GM13977 (cell line): ENCODE data around the gene CEP95.
"Not testable (repeated sequence)": the region's sequence is repeated elsewhere in the genome, so short reads cannot be mapped to it uniquely, and the experiment has no call there.

Source experiments
- DNase-seq: peaks from one replicate; pipeline ENCODE4 v3.0.0; 2012; ENCODE audit warnings: low spot score
- in situ Hi-C: fragments of 300-500 bp; cut with MboI; formaldehyde crosslinking; loops from one replicate; pipeline ENCODE4 v1.12.0; 2022; ENCODE audit warnings: low sequenced_read_pairs, low pct_unique_long_range_greater_than_20kb, mixed read lengths, inconsistent platforms; ENCODE audit not compliant: unreplicated experiment
- TF ChIP-seq, protein P1 (sequence below): IDR thresholded peaks from 2 replicates; pipeline ENCODE4 v1.5.1; 2012; ENCODE audit warnings: mild to moderate bottlenecking, control low read depth; ENCODE audit not compliant: insufficient read depth; ENCODE audit errors: extremely low read depth, missing control alignments

CEP95 gene

DNA sequence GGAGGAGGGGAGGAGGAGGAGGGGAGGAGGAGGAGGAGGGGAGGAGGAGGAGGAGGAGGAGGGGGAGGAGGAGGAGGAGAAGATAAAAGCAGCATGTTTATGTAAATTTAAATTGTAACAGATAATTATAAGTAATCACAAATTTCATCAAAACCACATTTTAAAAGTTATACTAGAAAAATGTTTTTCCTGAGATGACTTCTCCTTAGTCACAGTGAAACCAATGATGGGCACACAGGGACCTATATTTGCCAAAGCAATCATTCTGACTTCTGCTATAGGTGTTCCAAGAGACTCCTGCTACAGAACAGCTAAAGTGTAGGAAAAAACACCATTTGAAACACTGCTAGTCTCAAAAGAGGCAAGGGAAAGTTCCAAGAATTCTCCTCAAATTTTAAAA lies 66.4 kb downstream of the CEP95 start:
- no peak for DNase-seq
- in situ Hi-C loops = no loop called here
- TF ChIP-seq, protein P1, sequence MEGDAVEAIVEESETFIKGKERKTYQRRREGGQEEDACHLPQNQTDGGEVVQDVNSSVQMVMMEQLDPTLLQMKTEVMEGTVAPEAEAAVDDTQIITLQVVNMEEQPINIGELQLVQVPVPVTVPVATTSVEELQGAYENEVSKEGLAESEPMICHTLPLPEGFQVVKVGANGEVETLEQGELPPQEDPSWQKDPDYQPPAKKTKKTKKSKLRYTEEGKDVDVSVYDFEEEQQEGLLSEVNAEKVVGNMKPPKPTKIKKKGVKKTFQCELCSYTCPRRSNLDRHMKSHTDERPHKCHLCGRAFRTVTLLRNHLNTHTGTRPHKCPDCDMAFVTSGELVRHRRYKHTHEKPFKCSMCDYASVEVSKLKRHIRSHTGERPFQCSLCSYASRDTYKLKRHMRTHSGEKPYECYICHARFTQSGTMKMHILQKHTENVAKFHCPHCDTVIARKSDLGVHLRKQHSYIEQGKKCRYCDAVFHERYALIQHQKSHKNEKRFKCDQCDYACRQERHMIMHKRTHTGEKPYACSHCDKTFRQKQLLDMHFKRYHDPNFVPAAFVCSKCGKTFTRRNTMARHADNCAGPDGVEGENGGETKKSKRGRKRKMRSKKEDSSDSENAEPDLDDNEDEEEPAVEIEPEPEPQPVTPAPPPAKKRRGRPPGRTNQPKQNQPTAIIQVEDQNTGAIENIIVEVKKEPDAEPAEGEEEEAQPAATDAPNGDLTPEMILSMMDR = no peak

DNA sequence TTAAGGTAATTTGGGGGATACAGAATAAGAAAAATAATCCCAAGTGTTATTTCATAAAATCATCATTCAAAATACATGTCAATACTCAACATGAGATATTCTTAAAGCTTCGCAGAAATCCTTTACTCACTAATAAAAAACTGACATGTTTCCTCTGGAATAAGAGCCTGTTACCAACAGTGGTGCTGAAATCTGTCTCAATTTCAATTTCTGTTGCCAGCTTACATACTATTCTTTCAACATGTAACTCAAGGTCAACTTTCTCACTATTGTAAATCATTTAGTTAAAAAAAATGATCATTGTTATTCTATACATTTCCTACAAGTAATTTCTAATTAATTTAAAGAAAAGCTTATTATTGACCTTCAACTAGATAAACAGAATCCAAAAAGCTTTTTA lies 67.9 kb downstream of the CEP95 start:
- TF ChIP-seq, protein P1 = no peak
- DNase-seq = no peak
- in situ Hi-C loops = no loop called here

DNA sequence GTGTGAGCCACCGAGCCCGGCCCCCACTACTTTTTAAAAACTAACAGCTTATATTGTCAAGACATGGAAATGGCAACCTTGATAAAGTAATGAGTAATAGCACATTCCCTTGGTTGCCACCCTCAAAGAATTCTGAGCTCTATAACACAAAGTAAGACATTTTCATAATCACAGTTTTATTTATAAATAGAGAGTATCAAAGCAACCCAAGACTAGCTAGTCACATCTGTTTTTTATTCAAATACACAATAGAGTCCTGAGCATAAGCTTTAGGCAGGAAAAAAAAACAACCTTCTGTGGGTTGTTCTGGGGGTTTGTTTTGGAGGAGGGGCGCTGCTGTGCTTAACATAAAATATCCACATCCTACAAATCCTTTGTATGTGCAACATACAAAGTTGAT lies 68.7 kb downstream of the CEP95 start:
- TF ChIP-seq, protein P1 = no peak
- in situ Hi-C loops = no loop called here
- no peak for DNase-seq

- in situ Hi-C loops, DNase-seq: not testable (repeated sequence)
Measured at GRCh38 chr17:64577025-64577424, 70.2 kb downstream of the CEP95 start.

GRCh38 chr17:64579917-64580316 lies 73.1 kb downstream of the CEP95 start:
- DNase-seq = no peak
- TF ChIP-seq, protein P1 = no peak
- in situ Hi-C loops = no loop called here

DNA sequence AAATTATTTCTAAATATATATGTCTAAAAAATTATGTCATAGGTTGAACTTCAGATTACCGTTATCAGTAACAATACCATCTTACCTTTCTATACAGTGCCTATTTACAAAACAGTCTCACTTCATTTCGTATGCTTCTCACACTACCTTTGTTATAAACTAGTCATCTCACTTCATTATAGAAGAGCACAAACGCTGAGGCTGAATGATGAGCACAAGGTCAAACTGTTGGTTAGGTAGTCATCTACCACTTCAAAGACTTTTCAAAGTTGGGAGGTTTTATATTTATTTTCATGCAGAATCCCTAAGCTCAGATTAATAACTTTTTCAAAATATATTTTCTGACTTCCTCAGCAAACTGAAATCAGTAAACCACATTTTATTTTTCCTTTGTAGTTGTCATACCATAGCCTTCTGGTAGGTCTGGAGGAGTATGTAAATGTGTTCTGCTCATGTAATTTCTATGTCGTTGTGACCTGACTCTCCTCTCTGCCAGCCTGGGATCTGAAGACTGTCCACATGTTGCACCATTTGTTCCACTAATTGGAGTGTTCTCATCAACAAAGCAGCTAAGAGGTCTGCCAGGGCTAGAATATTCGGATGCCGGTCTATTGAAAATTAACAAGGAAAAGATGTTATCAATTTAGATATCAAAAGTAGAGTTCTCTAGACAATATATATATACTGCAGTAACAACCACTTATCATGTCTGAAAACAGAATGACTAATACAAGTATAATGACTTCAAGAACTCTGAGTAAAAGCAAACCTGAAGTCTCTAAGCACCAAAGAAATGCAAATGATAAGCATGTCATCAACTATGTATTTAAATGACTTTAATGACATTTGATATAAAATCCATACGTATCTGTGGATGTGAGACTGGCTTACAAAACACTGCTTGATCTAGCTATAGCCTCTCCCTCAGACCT lies 73.9 kb downstream of the CEP95 start:
- no peak for DNase-seq

GRCh38 chr17:64583038-64583437 lies 76.3 kb downstream of the CEP95 start:
- in situ Hi-C loops = no loop called here
- TF ChIP-seq, protein P1 = no peak
- no peak for DNase-seq

More for the DNA sequence above, 73.9 kb downstream of the CEP95 start:
- TF ChIP-seq, protein P1 = no peak
- in situ Hi-C loops = no loop called here
